Spleen (tissue), 11 donors: Measurements from ENCODE around the gene ASNS. TPM values are rescaled to one million over a fixed set of nuclear protein-coding genes. Genes with fewer than 3 reads are reported as not detected.
A peak's percentile ranks its signal among the peaks of the same experiment; 100 is the strongest.

ENCODE experiments used
- DNase-seq: peaks from one replicate; pipeline ENCODE4 v3.0.0-alpha.2; 2020
- H3K27ac ChIP-seq, 8 donors: fragments of 200-600 bp; sonication (generic) in 7 of 8; 1 replicate in 4 of 8; 2 replicates in 4 of 8; pipeline versions ENCODE4 v1.5.0 to v1.8.0; 2016 to 2021; ENCODE audit warnings: inconsistent platforms in 4 of 8, mild to moderate bottlenecking in 4 of 8, moderate library complexity in 1 of 8
- H3K27me3 ChIP-seq, 7 donors: fragments of 200-600 bp; sonication (generic) in 6 of 7; replicated peaks in 1 of 7; 1 replicate in 4 of 7; 2 replicates in 3 of 7; pipeline versions ENCODE4 v1.5.0 to v1.8.0; 2016 to 2021; ENCODE audit warnings: inconsistent platforms in 3 of 7, mild to moderate bottlenecking in 1 of 7
- H3K36me3 ChIP-seq, 6 donors: fragments of 200-600 bp; sonication (generic) in 5 of 6; 1 replicate in 4 of 6; 2 replicates in 2 of 6; pipeline versions ENCODE4 v1.5.0 to v1.8.0; 2016 to 2021; ENCODE audit warnings: inconsistent platforms in 2 of 6
- H3K4me1 ChIP-seq, 6 donors: fragments of 200-600 bp; sonication (generic) in 5 of 6; 1 replicate in 3 of 6; 2 replicates in 3 of 6; pipeline versions ENCODE4 v1.5.0 to v1.8.0; 2016 to 2021; ENCODE audit warnings: inconsistent platforms in 3 of 6
- H3K4me3 ChIP-seq, 8 donors: fragments of 200-600 bp; sonication (generic) in 7 of 8; 1 replicate in 4 of 8; 2 replicates in 4 of 8; pipeline versions ENCODE4 v1.5.0 to v1.8.0; 2016 to 2021; ENCODE audit warnings: inconsistent platforms in 4 of 8, mild to moderate bottlenecking in 4 of 8, moderate library complexity in 2 of 8
- H3K9me3 ChIP-seq, 8 donors: fragments of 200-600 bp; sonication (generic) in 7 of 8; 1 replicate in 4 of 8; 2 replicates in 4 of 8; pipeline versions ENCODE4 v1.5.0 to v1.8.0; 2016 to 2021; ENCODE audit warnings: inconsistent platforms in 4 of 8
- POLR2A ChIP-seq, 3 donors: fragments of 450-650 bp; IDR thresholded peaks; one replicate each; pipeline ENCODE4 v1.5.1; 2017; ENCODE audit warnings: antibody characterized with exemption in 3 of 3, mild to moderate bottlenecking in 1 of 3
- POLR2AphosphoS5 ChIP-seq, 3 donors: sonication (generic); formaldehyde crosslinking; IDR thresholded peaks; one replicate each; pipeline ENCODE4 v1.5.1; 2017; ENCODE audit warnings: antibody characterized with exemption in 3 of 3
- WGBS, 5 donors: extraction: QIAGEN DNeasy Blood & Tissue Kit in 3 of 5; methylation state at CpG; one replicate each; pipeline versions ENCODE4 v1.1.5 to v1.1.7; 2013 to 2018; 5-methylcytosine and 5-hydroxymethylcytosine counted together
- intact Hi-C: fragments of 100-400 bp; cut with DNase I; formaldehyde crosslinking; loops from one replicate; pipeline ENCODE4 v1.15.0; 2023; ENCODE audit warnings: low total_unique reads
- polyA plus RNA-seq, 3 donors: library from polyadenylated mRNA; stranded (reverse); fragments of 200-250 nt; gene quantifications; one replicate each; pipeline ENCODE4 v1.2.1, GENCODE V29; 2013
- total RNA-seq, 7 donors: library from RNA; depleted of rRNA in 3 of 7; stranded (reverse); fragments of >200 nt in 3 of 7; fragmentation: NEBNext Ultra II Directional in 4 of 7; extraction: Animal tissue kit (Norgen Biotek cat#: 25700) in 4 of 7; gene quantifications; one replicate each; pipeline versions ENCODE4 v1.1.0 to v1.2.1, GENCODE V29; 2016 to 2021
- TF ChIP-seq, protein P1 (sequence below), 11 experiments: fragments of 200-600 bp in 7 of 11; fragments of 450-650 bp in 4 of 11; sonication (generic) in 4 of 11; IDR thresholded peaks in 8 of 11; conservative IDR thresholded peaks in 3 of 11; 1 replicate in 7 of 11; 2 replicates in 4 of 11; pipeline versions ENCODE4 v1.4.0 to v1.8.0; 2016 to 2021; ENCODE audit warnings: antibody characterized with exemption in 11 of 11, inconsistent platforms in 4 of 11, mild to moderate bottlenecking in 1 of 11
- donor health status: healthy with polysubstance abuse.
- donor health status: DM: no; HTN: no; CAD: no; lungs with moderate emphysema.
- donor health status: DM: no; HTN: no; CAD: no.
- donor health status: Bipolar disorder and iron deficiency.
- donor health status: healthy.
- donor health status: DM: no; HTN: no; CAD: no.
- donor health status: DM: yes; HTN: yes; CAD: no.

Gene ASNS
- total and polyA plus RNA-seq, 10 donors, result 10.9 to 82.7 (median 24.4) TPM

DNA sequence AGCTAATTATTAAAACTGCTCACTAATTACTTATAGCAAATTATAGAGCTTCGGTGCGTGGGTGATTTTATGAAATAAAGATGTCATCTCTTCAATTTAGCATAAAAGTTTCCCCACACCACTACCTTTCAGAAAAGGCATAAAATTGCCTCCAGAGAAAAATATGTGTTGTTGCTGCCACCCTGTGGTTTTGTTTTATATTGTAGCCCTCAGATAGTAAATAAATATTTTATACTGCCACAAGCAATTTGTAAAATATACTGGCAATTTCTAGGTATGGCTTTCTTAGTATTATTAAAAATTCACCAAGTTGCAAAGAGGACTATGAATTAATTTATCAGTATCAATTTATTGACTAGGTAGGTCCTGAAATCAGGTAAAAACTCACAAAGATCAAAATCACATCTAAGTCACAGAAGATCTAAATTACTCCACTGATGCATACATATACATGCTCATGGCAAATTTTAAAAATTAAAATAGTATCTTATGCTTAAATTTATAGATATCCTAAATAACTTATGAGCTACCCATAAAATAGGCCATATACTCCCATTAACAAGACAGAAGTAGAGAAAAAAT, 26.5 kb downstream of the ASNS start:
- WGBS, 5 donors, result 51 to 79% (median 61%) methylated on average over 2 of the region's 2 CpGs
- H3K27me3 ChIP-seq, result no peaks in the 10 kb centered on the region
- H3K4me1 ChIP-seq, result no peaks in the 10 kb centered on the region
- TF ChIP-seq, protein P1, sequence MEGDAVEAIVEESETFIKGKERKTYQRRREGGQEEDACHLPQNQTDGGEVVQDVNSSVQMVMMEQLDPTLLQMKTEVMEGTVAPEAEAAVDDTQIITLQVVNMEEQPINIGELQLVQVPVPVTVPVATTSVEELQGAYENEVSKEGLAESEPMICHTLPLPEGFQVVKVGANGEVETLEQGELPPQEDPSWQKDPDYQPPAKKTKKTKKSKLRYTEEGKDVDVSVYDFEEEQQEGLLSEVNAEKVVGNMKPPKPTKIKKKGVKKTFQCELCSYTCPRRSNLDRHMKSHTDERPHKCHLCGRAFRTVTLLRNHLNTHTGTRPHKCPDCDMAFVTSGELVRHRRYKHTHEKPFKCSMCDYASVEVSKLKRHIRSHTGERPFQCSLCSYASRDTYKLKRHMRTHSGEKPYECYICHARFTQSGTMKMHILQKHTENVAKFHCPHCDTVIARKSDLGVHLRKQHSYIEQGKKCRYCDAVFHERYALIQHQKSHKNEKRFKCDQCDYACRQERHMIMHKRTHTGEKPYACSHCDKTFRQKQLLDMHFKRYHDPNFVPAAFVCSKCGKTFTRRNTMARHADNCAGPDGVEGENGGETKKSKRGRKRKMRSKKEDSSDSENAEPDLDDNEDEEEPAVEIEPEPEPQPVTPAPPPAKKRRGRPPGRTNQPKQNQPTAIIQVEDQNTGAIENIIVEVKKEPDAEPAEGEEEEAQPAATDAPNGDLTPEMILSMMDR (IDR thresholded peaks at IDR 0.05 in 8 of 11, conservative IDR thresholded peaks at IDR 0.05 in 3 of 11), result peak in 5 of 11 experiments; percentile 18 to 36 (median 32)
- no peak for TF ChIP-seq POLR2A (IDR thresholded peaks at IDR 0.05)
- no peaks in the 10 kb centered on the region for H3K36me3 ChIP-seq
- no peak for DNase-seq
- intact Hi-C loops, result loop anchor here (10.0 kb wide), 1 partner anchor 1931 kb away; no protein-coding TSS in a partner anchor
- peaks cover 0 to 14% (median 0%) of the 10 kb centered on the region in 8 donors for H3K9me3 ChIP-seq
- no peak overlapping the region for H3K27ac ChIP-seq
- no peak overlapping the region for H3K4me3 ChIP-seq

DNA sequence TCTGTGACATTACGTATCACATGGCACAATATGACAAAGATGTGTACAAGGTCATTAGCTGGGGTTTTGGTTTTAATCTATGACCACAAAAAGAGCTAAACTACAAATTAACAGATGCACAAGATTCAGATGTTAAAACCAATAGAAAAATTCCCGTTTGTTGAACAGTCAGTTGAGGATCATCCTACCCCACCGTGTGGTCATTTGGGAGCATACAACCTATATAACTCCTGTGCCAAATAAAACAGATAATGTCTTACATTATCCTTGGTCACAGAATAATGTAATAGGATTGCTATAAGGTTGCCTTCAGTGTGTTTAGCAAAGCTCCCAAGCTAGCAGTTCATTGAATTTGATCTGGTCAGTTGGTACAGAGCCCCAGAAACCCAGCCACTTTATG, 28.2 kb downstream of the ASNS start:
- H3K27me3 ChIP-seq, result peaks cover 0 to 8% (median 0%) of the 10 kb centered on the region in 7 donors
- TF ChIP-seq, protein P1 (IDR thresholded peaks at IDR 0.05 in 8 of 11, conservative IDR thresholded peaks at IDR 0.05 in 3 of 11), result no peak
- TF ChIP-seq POLR2A (IDR thresholded peaks at IDR 0.05) (no peak), POLR2AphosphoS5 (IDR thresholded peaks at IDR 0.05) (no peak)
- no peaks in the 10 kb centered on the region for H3K36me3 ChIP-seq
- no peak for DNase-seq
- 58 to 79% (median 78%) methylated on average over 3 of the region's 3 CpGs for WGBS, 5 donors
- no peaks in the 10 kb centered on the region for H3K4me1 ChIP-seq
- no peak overlapping the region for H3K4me3 ChIP-seq
- H3K9me3 ChIP-seq, result peaks cover 0 to 14% (median 0%) of the 10 kb centered on the region in 8 donors
- intact Hi-C loops, result loop anchor here (10.0 kb wide), 1 partner anchor 1929 kb away; no protein-coding TSS in a partner anchor
- no peak overlapping the region for H3K27ac ChIP-seq

GRCh38 chr7:97842772-97843345, 29.3 kb downstream of the ASNS start:
- WGBS, 5 donors, result 81 to 95% (median 92%) methylated on average over 4 to 27 of the region's 27 CpGs
- Histone ChIP-seq H3K27ac (no peak overlapping the region), H3K4me1 (no peaks in the 10 kb centered on the region), H3K9me3 (peaks cover 0 to 14% (median 0%) of the 10 kb centered on the region in 8 donors), H3K4me3 (no peak overlapping the region), H3K36me3 (no peaks in the 10 kb centered on the region), H3K27me3 (peaks cover 0 to 10% (median 0%) of the 10 kb centered on the region in 7 donors)
- TF ChIP-seq POLR2A (IDR thresholded peaks at IDR 0.05) (no peak), POLR2AphosphoS5 (IDR thresholded peaks at IDR 0.05) (no peak)
- TF ChIP-seq, protein P1 (IDR thresholded peaks at IDR 0.05 in 8 of 11, conservative IDR thresholded peaks at IDR 0.05 in 3 of 11), result no peak
- no peak for DNase-seq
- intact Hi-C loops, result loop anchor here (10.0 kb wide), 1 partner anchor 1928 kb away; no protein-coding TSS in a partner anchor

GRCh38 chr7:97842006-97842405, 30.2 kb downstream of the ASNS start:
- no peak for DNase-seq
- intact Hi-C loops, result loop anchor here (10.0 kb wide), 1 partner anchor 1927 kb away; no protein-coding TSS in a partner anchor
- WGBS, 5 donors, result 79 to 92% (median 85%) methylated on average over 6 of the region's 6 CpGs
- Histone ChIP-seq H3K4me1 (no peaks in the 10 kb centered on the region), H3K27ac (no peak overlapping the region), H3K9me3 (peaks cover 0 to 14% (median 0%) of the 10 kb centered on the region in 8 donors), H3K36me3 (no peaks in the 10 kb centered on the region), H3K27me3 (peaks cover 0 to 10% (median 0%) of the 10 kb centered on the region in 7 donors), H3K4me3 (no peak overlapping the region)
- TF ChIP-seq POLR2A (IDR thresholded peaks at IDR 0.05), result no peak
- TF ChIP-seq, protein P1 (IDR thresholded peaks at IDR 0.05 in 8 of 11, conservative IDR thresholded peaks at IDR 0.05 in 3 of 11), result no peak
- TF ChIP-seq POLR2AphosphoS5 (IDR thresholded peaks at IDR 0.05), result no peak
